CD4-positive, alpha-beta T cell treated with Interleukin-21 for 1 hour (primary cell): ENCODE data around the gene VPS45.
"Not testable (repeated sequence)": the region's sequence is repeated elsewhere in the genome, so short reads cannot be mapped to it uniquely, and the experiment has no call there.

Source experiments
- DNase-seq: peaks from one replicate; pipeline ENCODE4 v3.0.0-alpha.2; 2020

Gene VPS45

GRCh38 chr1:150135400-150135799 lies 67.8 kb downstream of the VPS45 start:
- DNase-seq, result not testable (repeated sequence)

- DNase-seq, result no peak
These were observed 70.5 kb downstream of the VPS45 start for GRCh38 chr1:150138044-150138443.

GRCh38 chr1:150141452-150141851 lies 73.9 kb downstream of the VPS45 start:
- DNase-seq, result no peak

DNA sequence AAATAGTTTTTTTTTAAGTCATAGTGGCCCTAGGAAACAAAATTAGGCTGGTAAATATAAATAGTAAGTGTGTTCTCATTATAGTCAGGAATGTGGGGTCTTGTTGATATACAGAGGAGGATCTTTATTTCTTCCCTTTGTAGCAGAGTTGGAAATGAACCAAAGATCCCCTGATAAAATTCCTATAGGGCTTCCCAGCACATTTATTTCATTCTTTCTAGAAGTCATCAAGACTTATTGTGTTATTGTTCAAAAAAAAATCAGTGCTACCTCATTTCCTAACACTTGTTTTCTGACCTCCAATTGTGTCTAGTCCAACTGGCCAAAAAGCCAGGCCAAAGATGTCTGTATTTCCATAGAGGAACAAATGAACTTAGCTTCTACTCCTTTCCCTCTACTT lies 74.5 kb downstream of the VPS45 start:
- DNase-seq, result no peak

DNA sequence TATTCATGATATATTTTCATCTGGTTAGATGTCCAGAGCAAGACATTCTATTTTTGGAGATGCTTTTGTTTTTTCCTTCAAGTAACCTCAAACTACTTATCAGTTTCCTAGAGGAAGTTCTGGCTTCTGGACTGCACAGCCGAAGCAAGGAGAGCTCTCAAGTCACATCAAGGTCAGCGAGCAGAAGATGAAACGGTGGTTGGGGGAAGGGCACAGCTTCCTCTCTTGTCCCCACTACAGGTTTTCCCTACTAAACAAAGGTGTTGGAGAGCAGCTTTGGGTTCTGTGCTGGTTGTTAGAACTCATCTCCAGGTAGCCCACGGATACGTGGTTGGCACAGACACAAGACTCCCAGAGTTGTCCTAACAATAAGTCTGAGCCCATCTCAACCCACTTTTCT lies 77.0 kb downstream of the VPS45 start:
- no peak for DNase-seq

DNA sequence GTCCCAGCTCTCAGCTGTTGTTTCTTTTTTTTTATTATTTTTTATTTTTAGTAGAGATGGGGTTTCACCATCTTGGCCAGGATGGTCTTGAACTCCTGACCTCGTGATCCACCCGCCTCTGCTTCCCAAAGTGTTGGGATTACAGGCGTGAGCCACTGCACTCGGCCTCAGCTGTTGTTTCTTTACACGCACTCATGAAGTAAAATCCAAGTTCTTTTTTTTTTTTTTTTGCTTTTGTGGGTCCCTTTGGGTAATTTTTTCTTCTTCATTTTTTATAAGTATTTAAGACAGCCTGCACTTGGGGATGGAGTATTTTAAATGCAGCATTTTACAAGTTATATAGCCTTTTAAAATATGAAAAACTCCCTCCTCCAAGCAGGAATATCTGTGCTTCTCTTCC lies 78.4 kb downstream of the VPS45 start:
- not testable (repeated sequence) for DNase-seq

- DNase-seq, result no peak
These were observed 79.4 kb downstream of the VPS45 start for GRCh38 chr1:150146849-150147542.

- DNase-seq, result no peak
These were observed 81.3 kb downstream of the VPS45 start for GRCh38 chr1:150148837-150149270.

DNA sequence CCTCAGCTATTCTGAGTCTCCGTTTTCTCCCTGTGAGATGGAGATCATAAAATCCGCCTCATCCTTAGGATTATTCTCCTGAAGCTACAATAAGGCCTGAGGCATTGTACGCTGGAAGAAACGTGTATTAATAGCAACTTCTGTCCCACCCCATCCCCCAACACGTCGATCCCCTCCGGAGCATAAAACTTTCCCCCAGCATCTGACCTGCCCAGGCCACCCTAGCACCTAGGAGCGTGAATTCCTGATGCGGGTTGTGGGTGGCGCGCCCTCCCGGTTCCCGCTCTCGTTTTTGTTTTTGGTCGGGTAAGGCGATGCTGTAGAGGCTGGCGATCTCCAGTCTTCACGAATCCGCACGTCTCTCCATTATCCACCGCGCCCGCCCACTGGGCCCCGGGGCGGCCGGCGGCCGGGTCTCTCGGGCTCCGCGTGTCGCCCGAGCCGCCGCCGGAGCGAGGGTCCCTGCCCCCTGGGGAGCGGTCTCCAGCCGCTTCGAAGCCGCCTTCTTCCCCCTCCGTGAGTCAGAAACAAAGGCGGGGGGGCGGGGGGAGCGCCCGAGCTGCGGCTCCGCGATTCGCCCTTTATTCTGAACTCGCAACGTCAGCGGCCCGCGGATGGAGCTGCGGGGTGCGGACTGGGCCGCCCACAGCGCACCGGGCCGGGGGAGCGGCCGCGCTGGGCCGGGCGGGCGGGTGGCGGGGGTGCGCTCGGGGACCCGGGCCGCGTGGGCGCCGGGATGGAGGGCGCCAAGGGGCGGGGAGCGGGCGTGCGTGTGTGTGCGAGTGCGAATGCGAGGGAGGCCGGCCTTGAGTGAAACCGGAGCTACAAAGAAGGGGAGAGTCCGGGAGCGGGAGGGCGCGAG lies 81.9 kb downstream of the VPS45 start, which contains the start of gene PLEKHO1:
Gene PLEKHO1, plus strand, starts transcription at position 646 of the 862 bp plus-strand sequence. CDS start 342 bp downstream, outside the sequence.
- peak; percentile 87 for DNase-seq

DNA sequence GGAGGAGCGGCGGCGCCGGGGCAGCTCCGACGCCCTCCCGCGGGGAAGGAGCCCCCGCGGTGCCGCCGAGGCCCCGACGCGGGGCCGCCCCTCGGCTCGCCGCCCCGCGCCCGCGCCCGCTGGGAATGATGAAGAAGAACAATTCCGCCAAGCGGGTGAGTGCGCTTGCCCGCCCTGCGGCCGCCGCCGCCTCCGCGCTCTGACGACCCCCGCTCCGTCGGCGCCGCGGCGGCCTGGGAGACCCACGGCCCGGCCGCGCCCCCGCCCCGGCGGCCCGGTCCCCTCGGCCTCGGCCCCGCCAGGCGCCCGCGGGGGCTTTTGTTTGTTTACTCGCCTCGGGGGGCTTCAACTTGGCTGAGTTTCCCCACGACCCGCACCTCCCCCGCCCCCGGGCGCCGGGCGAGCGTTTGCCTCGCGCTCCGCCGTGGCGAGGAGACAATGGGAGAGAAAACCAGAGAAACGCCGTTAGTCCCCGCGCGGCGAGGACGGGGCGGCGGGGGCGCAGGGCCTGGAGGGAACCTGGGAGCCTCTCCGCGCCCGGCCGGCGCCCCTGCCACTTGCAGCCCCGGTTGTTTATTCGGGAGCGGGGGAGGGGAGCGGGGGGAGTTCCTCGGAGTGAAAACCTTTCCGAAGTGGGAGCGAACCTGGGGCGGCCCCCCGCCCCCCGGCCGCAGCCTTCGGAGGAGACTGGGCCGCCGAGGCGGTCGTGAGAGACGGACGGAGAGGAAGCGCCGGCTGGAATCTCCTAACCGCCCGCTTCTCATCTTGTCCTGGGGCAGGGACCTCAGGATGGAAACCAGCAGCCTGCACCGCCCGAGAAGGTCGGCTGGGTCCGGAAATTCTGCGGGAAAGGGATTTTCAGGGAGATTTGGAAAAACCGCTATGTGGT lies 82.8 kb downstream of the VPS45 start:
- no peak for DNase-seq

GRCh38 chr1:150151291-150152181 lies 84.0 kb downstream of the VPS45 start:
- DNase-seq, result peak; percentile 82

GRCh38 chr1:150152182-150152536 lies 84.6 kb downstream of the VPS45 start:
- no peak for DNase-seq

GRCh38 chr1:150152772-150153456 lies 85.3 kb downstream of the VPS45 start:
- DNase-seq, result no peak

- no peak for DNase-seq
These were observed 86.6 kb downstream of the VPS45 start for GRCh38 chr1:150154143-150154542.

DNA sequence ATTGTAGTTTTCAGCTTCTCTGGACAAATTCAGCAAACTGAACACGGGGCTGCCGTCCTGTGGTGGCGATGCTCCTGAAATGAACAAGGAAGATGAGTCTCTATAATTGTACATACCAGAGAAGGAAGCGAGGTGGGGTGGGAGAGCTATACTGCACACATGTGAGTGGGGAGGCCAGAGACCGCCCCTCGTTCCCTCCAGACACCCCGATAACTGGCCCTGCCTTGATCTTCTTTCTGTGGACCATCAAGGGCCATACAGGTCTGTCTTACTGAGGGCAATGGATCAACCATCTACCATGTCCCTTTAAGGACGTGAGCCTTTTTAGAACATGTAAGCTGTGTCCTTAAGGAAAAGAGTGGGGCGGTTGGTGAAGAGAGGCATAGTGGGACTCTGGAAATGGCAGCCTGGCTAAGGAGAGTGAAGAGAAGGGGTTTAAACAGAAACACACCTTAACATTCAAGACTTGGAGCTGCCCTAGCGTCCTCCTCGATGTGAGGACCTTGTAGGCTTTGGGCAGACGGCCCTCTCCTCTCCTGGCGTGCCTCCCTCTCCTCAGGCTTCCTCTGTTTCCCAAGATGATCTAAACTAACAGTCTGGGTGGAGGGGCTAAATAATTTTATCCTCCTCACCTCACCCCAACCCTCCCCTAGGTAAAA lies 88.0 kb downstream of the VPS45 start:
- DNase-seq, result no peak

GRCh38 chr1:150156868-150157603 lies 89.5 kb downstream of the VPS45 start:
- no peak for DNase-seq

DNA sequence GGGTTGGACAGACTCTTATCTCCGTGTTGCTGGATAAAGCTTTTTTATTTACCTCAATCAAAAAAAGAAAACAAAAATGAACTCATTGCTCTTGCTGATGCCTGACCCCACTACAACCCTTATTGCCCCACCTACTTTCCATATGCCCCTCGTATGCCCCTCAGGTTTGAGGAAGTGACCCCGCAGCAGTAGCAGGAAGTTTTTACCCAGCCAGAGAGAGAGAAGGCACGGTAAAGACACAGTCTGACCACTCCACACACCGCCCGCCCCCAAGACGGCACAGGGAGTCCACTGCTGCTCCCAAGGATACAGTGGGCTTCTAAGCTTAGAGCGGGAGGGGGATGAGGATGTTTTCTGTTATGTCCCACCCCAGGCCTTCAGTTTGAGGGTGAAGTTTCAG lies 92.0 kb downstream of the VPS45 start:
- DNase-seq, result no peak

DNA sequence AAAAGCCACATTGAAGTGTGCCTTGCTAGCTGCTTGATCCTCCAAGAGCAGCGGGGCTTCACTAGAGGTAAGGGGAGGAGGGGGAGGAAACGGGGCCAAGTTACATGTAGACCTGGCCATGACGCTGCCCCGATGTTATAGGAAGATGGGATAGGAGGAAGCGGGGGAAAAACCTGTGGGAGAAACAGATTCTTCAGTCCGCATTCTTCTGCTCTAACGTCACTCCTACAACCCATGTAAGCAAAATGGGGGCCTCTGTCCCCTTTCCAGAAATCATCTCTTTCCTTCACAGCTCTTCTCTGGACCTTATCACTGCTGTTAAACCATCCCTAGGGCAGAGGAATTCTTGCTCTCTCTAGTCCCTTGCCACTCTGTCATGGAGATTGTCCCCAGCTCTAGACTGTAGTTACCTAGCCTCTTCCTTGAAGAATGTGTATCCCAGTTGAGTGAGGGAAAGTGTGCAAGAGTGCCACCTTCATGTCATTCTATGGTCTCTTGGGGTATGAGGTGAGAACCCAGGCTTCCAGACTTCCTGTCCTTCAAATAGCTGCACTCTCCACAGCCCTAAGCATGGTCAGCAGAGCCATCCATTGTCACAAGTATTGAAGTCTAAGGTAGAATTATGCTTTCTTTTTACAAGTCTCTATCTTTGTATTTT lies 93.5 kb downstream of the VPS45 start:
- DNase-seq, result no peak

GRCh38 chr1:150161747-150162581 lies 94.4 kb downstream of the VPS45 start:
- no peak for DNase-seq
